Smooth muscle cell of the brain vasculature (primary cell): ENCODE data around the gene RALB.
"Not testable (repeated sequence)": the region's sequence is repeated elsewhere in the genome, so short reads cannot be mapped to it uniquely, and the experiment has no call there.

ENCODE experiments used
- DNase-seq: peaks from one replicate; pipeline ENCODE4 v3.0.0-alpha.2; 2012; ENCODE audit warnings: low read depth, low spot score

Gene RALB

GRCh38 chr2:120315367-120316033 lies 62.8 kb downstream of the RALB start:
- no peak for DNase-seq

- DNase-seq, result no peak
These were observed 63.4 kb downstream of the RALB start for GRCh38 chr2:120316071-120316470.

DNA sequence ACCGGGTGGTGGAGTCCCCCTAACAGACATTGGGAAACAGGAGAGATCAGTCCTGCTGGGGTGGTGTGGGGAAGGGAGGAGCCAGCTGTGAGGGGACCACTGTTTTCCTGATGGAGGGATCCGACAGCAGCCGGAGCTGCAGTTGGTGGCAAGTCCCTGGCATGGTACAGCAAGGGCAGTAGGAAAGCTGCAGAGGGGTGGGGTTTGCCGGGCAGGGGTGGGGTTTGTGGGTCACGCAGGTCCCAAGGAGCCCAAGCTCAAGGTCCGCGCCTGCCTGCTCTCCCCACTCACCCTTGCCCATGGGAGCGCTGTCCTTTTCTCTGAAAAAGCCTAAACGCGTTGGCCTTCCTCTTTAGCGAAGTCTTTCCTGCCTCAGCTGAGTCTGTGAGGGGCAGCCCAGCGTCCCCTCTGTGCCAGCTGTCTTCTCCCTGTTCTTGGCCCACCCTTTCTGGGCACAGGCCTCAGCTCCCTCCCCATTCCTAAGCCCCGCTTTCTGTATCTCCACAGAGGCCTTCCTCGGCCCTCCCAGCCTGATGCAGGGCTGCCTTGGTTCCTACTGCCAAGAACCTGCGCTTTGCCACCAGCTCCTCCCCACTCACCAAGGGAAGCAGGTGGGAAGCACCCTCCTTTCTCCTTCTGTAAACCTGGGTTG lies 64.0 kb downstream of the RALB start:
- DNase-seq, result no peak

GRCh38 chr2:120317180-120317533 lies 64.5 kb downstream of the RALB start:
- DNase-seq, result no peak

DNA sequence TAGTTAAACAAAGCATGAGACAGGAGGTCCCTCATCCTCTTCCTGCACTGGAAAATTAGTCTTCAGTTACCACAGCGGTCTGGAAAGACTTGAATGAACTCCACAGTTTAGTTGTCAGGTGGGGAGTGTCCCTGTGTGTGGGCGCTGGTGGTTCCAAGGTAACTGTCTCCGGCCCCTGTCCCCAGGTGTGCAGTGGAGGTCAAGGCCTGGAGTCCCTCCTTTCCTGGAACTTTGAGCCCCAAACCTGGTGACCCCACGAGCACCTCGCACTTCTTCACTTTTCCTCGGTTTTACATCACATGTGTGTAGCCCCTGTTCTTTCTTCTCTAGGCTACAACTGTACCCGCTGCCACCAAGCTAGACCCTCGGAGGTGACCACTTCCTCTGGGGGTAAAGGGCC lies 65.3 kb downstream of the RALB start:
- DNase-seq, result no peak

DNA sequence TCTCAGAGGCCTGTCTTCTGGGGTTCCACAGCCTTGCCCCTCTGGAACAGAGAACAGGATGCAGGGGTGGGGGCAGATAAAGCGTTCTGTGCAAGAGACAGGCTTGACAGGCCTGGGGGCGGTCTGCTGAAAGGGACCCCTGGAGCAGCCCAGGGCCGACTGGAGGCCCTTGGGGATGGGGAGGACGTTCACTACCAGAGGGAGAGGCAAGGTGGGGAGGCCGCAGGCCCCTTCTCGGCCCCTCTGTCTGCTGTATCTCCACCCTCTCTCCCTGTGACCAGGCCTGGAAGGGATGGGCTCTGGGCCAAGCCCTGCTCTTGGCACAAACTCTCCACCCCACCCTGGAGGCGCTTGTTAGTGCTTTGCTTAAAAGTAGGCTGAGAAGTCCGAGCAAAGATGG lies 66.0 kb downstream of the RALB start:
- no peak for DNase-seq

- DNase-seq, result no peak
These were observed 66.5 kb downstream of the RALB start for GRCh38 chr2:120319123-120319522.

DNA sequence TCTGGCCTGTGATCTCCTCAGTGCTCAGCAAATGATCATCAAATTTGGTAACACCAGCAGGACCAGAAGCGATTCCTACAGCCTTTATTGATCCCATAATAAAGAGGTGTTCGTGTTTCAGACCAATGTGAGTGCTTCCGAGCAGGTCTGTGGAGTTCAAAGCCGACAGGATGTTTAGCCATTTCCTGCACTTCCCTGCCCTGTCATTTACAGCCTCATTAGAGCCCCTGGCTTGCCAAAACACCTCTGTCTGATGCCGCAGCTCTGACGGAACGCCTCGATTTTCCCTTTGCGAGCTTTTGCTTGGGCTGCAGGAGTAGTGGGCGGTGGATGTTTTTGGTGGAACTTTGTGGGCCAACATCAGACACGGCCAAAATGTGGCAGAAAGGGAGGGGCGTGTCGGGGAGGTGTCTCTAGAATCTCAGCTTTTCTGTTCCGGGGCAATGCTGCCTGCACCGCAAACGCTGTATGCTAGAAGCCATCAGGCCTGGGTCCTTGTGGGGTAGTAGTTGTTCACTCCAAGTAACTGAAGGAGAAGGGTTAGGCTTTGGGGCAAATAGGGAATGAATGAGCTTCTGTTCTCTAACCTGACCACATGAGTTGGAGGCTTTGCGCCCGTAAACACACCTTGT lies 67.2 kb downstream of the RALB start:
- DNase-seq, result no peak

GRCh38 chr2:120320318-120320851 lies 67.7 kb downstream of the RALB start:
- DNase-seq, result no peak

DNA sequence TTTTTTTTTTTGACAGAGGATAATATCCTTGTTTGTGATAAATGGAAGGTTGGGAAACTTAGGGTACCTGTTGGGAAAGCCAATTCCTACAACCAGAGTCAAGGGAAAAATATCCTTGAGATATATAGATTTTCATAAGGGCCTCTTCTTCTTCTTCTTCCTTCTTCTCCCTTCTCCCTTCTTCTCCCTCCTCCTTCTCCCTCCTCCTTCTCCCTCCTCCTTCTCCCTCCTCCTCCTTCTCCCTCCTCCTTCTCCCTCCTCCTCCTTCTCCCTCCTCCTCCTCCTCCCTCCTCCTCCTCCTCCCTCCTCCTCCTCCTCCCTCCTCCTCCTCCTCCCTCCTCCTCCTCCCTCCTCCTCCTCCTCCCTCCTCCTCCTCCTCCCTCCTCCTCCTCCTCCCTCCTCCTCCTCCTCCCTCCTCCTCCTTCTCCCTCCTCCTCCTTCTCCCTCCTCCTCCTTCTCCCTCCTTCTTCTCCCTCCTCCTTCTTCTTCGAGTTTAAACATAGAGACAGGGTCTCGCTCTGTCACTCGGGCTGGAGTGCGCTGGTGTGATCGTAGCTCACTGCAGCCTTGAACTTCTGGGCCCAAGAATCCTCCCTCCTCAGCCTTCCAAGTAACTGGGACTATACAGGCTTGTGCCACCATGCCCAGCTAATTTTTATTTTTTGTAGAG lies 68.4 kb downstream of the RALB start:
- DNase-seq, result not testable (repeated sequence)

DNA sequence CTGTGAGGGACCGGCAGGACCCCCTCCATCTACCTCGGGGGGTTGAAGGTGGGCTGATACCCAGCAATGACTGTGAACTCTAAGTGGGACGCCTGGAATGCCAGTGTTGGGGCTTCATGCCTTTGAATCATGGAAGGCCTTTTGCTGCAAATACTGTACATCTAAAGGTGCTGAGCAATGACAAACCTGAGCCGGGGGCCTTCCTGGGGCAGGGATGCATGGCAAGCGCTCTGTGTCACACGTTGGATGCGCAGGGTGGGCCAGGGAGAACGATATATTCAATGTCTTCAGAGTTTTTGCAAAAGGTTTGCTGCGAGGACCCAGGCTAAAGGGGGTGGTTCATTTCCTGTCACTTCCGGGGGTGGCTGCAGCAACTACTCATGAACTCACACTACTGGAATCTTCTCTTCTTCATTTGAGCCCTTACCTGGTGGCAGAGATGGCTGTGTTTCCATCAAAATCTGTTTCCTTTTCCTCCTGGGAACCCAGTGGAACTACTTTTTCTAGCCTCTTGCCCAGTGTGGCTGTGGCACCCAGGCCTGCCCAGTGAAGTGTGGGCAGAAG lies 69.2 kb downstream of the RALB start:
- no peak for DNase-seq

- no peak for DNase-seq
These were observed 69.7 kb downstream of the RALB start for GRCh38 chr2:120322329-120322728.

- no peak for DNase-seq
These were observed 70.6 kb downstream of the RALB start for GRCh38 chr2:120323214-120323613.

- no peak for DNase-seq
These were observed 71.3 kb downstream of the RALB start for GRCh38 chr2:120323807-120324399.

- no peak for DNase-seq
These were observed 72.3 kb downstream of the RALB start for GRCh38 chr2:120324933-120325332.

- DNase-seq, result no peak
These were observed 73.4 kb downstream of the RALB start for GRCh38 chr2:120326066-120326465.

- DNase-seq, result no peak
These were observed 78.5 kb downstream of the RALB start for GRCh38 chr2:120330946-120331822.

GRCh38 chr2:120331903-120332302 lies 79.3 kb downstream of the RALB start:
- DNase-seq, result no peak

DNA sequence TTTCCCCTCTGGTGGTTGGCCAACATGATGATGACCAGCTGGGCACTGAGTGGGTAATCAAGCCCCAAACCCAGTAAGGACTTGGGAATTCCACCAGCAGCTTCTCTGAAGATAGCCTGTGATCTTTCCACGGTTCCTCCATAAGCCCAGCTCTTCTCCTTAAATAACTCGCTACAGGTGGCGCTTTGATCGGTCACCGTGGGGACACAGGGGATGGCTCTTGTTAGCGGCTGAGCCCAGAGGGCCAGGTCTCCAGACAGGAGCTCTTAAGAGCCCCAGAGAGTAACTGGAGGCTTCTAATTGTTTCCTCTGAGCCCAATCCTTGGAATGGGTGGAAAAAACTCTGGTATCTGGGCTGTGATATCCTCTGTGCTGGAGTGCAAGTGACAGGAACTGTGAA lies 79.7 kb downstream of the RALB start:
- DNase-seq, result no peak

DNA sequence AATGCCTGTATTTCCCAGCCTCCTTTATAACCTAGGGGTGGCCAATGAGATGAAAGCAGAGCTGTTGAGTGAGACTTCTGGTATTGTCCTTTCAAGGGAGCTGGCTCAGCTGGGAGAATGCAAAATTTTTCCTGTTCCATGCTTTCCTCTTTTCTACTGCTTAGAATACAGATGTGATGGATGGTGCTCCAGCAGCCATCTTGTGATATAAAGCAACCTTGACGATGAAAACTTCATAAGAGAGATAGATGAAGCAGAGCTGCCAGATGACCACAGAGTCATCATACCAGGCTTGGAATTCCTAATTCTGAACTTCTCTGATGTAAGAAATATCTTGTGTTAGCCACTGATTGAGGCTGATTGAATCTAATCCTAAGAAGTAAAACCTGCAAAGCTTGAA lies 81.4 kb downstream of the RALB start:
- no peak for DNase-seq

DNA sequence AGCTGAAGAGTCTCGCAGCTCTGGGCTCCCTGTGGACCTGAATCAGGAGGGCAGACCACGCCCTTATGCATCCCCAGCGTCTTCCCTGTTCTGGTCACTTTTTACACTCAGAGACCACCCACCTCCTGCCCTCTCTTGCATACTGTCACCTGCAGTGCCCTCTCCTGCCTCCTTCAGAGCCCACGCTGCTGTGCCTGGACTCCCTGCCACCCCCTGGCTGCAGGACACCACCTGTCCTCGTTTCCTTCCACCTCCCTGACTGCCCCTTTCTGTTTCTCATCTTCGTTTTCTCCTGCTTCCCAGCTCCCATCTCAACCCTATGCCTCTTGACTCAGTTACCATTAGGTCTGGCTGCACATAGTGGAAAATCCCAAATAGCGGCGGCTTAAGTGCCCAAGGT lies 84.1 kb downstream of the RALB start:
- DNase-seq, result no peak
